ENCODE data around the gene LRRC23. TPM values are rescaled to one million over a fixed set of nuclear protein-coding genes. Genes with fewer than 3 reads are reported as not detected.
A peak's percentile ranks its signal among the peaks of the same experiment; 100 is the strongest.

Gene LRRC23
- total and polyA plus RNA-seq, 2 experiments from 2014 or later = 2.4 to 9.1 TPM

- H3K27ac ChIP-seq (ENCODE audit: low read depth) = peak overlapping the region; percentile 88
- ATAC-seq (no peak), DNase-seq (ENCODE audit: low spot score) (no peak)
- H3K27me3 ChIP-seq (ENCODE audit: insufficient read depth) = no peaks in the 10 kb centered on the region
- peaks cover 2% of the 10 kb centered on the region for H3K27me3 Mint-ChIP-seq (ENCODE audit: insufficient read depth, low read depth, poor library complexity)
- no peaks in the 10 kb centered on the region for H3K9me2 ChIP-seq (ENCODE audit: insufficient read depth)
- no peaks in the 10 kb centered on the region for H3K79me2 ChIP-seq (replicated peaks; ENCODE audit: insufficient read depth)
- H3K9me3 Mint-ChIP-seq = no peaks in the 10 kb centered on the region
- H3K27ac Mint-ChIP-seq = no peak overlapping the region
- peaks cover 6% of the 10 kb centered on the region; the same call in 1 of the 2 replicates for H3F3A ChIP-seq (replicated peaks; ENCODE audit: low read depth)
- peak overlapping the region; percentile 67 for H3K4me3 ChIP-seq
- no peaks in the 10 kb centered on the region for H3K36me3 ChIP-seq (ENCODE audit: insufficient read depth)
- no peak for TF ChIP-seq CREB1 (CRISPR knock-in tag; IDR thresholded peaks at IDR 0.05; ENCODE audit: low read depth)
- TF ChIP-seq ETS1 (IDR thresholded peaks at IDR 0.05) = no peak
- no peak for TF ChIP-seq EZH2 (IDR thresholded peaks at IDR 0.05; ENCODE audit: low read depth, unreplicated experiment)
- no peak for TF ChIP-seq ZNF114 (CRISPR knock-in tag; IDR thresholded peaks at IDR 0.05)
- TF ChIP-seq EZH2phosphoT487 (IDR thresholded peaks at IDR 0.05; ENCODE audit: unreplicated experiment) = no peak
- TF ChIP-seq REST (IDR thresholded peaks at IDR 0.05; ENCODE audit: unreplicated experiment) = no peak
- no peak for TF ChIP-seq ZNF462 (CRISPR knock-in tag; IDR thresholded peaks at IDR 0.05)
- TF ChIP-seq NANOG (IDR thresholded peaks at IDR 0.05; ENCODE audit: borderline replicate concordance) = no peak
- TF ChIP-seq ZNF331 (CRISPR knock-in tag; IDR thresholded peaks at IDR 0.05; ENCODE audit: low read depth) = no peak
- TF ChIP-seq POLR2AphosphoS5 (IDR thresholded peaks at IDR 0.05; ENCODE audit: low read depth) = no peak
- no peak for TF ChIP-seq JUNB (IDR thresholded peaks at IDR 0.05; ENCODE audit: unreplicated experiment)
- no peak for TF ChIP-seq CTCF (conservative IDR thresholded peaks at IDR 0.05; ENCODE audit: low read depth in 2 of 2)
- no peak for TF ChIP-seq STAT1 (IDR thresholded peaks at IDR 0.05; ENCODE audit: unreplicated experiment)
- H3K4me2 ChIP-seq = peak overlapping the region; percentile 91
- no peaks in the 10 kb centered on the region for H3K36me3 Mint-ChIP-seq (ENCODE audit: low read depth)
- H2AFZ ChIP-seq = peak overlapping the region; percentile 57
- H4K20me1 ChIP-seq (replicated peaks; ENCODE audit: insufficient read depth) = no peaks in the 10 kb centered on the region
- H3K4me3 Mint-ChIP-seq = no peak overlapping the region
- no peaks in the 10 kb centered on the region; the same call in 2 of the 3 replicates for H3K4me1 Mint-ChIP-seq
- peaks cover 17% of the 10 kb centered on the region for H3K4me1 ChIP-seq (ENCODE audit: insufficient read depth)
Measured at GRCh38 chr12:6905414-6906040, 905 bp downstream of the LRRC23 start.

Data from GM23338 (cell line).